WI38 (cell line): ENCODE data around the gene AAK1.
A peak's percentile ranks its signal among the peaks of the same experiment; 100 is the strongest.

Source experiments
- H3K4me3 ChIP-seq: 2 replicates; pipeline ENCODE4 v1.5.1; 2011; ENCODE audit warnings: low read depth, mild to moderate bottlenecking, control low read depth, low read length
- TF ChIP-seq, protein P1 (sequence below): IDR thresholded peaks from 2 replicates; pipeline ENCODE4 v1.5.1; 2012; ENCODE audit warnings: low read depth, mild to moderate bottlenecking, control low read depth, low read length

Gene AAK1

DNA sequence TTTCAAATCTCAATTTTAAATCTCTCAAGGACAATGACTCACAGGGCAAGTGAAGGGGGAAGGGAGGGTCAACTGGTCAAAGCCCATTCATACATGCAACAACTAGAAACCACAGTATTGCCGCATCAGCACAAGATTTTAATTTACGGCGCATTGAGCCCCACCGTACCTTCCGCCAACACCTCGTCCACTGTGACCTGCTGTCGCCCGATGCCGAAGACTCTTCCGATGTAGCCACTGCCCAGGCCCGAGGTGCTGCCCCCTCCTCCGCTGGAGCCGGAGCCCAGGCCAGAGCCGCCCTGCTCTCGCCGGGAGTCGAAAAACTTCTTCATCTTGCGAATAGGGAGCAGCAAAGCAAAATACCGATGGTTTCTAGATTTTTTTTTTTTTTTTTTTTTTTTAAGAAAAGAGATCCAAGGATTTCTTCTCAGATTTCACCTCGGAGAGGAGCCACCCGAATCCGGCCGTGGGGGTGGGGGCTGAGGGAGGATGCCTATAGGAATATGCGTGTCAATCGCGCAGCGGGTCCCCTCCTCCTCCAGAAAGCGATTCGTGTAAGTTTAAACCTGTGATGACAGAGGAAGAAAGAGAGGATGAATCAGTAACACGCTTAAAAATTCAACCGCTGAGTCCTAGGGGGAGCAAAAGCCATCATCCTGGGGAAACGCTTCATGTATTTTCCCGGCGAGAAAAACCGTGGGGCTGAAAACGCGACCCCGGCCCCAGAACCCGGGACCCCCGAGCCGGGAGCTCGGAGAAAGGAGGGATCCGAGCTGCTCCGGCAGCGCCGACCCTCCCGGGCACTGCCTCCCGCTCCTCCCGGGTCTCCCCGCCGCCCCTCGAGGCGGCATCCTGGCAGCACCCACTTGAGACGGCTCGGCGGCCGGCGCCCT, 584 bp downstream of the AAK1 start:
- TF ChIP-seq, protein P1, sequence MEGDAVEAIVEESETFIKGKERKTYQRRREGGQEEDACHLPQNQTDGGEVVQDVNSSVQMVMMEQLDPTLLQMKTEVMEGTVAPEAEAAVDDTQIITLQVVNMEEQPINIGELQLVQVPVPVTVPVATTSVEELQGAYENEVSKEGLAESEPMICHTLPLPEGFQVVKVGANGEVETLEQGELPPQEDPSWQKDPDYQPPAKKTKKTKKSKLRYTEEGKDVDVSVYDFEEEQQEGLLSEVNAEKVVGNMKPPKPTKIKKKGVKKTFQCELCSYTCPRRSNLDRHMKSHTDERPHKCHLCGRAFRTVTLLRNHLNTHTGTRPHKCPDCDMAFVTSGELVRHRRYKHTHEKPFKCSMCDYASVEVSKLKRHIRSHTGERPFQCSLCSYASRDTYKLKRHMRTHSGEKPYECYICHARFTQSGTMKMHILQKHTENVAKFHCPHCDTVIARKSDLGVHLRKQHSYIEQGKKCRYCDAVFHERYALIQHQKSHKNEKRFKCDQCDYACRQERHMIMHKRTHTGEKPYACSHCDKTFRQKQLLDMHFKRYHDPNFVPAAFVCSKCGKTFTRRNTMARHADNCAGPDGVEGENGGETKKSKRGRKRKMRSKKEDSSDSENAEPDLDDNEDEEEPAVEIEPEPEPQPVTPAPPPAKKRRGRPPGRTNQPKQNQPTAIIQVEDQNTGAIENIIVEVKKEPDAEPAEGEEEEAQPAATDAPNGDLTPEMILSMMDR: no peak
- peak overlapping the region; percentile 91 for H3K4me3 ChIP-seq

GRCh38 chr2:69641887-69642708, 1.4 kb downstream of the AAK1 start:
- TF ChIP-seq, protein P1: no peak
- H3K4me3 ChIP-seq: peak overlapping the region; percentile 91

- peak overlapping the region; percentile 91 for H3K4me3 ChIP-seq
- TF ChIP-seq, protein P1: no peak
These were observed 2.1 kb downstream of the AAK1 start for GRCh38 chr2:69641471-69641870.

- H3K4me3 ChIP-seq: no peak overlapping the region
- TF ChIP-seq, protein P1: no peak
These were observed 4.3 kb downstream of the AAK1 start for GRCh38 chr2:69639266-69639665.

DNA sequence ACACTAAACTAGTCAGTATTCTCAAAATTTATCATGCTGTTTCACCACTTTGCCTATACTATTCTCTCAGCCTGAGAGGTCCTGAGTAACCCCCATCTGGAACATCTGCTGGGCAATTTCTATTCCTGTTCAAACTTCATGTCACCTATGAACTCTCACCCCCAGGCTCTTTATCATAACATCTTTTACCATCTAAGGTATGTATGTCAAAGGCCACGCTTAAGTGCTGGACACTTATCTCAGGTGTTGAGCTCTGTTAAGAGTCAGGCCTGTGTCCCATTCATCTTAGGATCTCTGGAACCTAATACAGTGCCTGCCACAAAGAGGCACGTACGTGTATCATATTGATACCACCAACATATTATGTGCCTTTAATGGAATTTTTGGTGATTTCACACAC, 4.9 kb downstream of the AAK1 start:
- TF ChIP-seq, protein P1: no peak
- H3K4me3 ChIP-seq: no peak overlapping the region

GRCh38 chr2:69637923-69638322, 5.6 kb downstream of the AAK1 start:
- TF ChIP-seq, protein P1: no peak
- no peak overlapping the region for H3K4me3 ChIP-seq

DNA sequence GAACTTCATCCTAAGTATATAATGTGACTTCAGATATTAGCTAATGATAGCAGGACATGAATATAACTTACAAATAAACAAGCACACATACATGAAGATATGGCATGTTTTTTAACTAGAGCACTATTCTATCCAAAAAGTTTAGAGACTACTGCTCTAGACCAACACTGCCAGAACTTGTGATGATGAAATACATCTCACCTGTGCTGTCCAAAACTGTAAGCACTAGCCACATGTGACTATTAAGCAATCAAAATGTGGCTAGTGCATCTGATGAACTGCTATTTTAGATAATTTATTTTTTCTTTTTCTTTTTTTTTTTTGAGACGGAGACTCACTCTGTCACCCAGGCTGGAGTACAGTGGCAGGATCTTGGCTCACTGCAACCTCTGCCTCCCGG, 7.1 kb downstream of the AAK1 start:
- TF ChIP-seq, protein P1: no peak
- H3K4me3 ChIP-seq: no peak overlapping the region
